Dendritic cell treated with granulocyte-macrophage colony-stimulating factor and Interleukin-4, amounts not matched to agents 40 ng/mL and 50 ng/mL, for 4 days (primary cell): Measurements from ENCODE around the gene KCTD7.
"Not testable (repeated sequence)": the region's sequence is repeated elsewhere in the genome, so short reads cannot be mapped to it uniquely, and the experiment has no call there.

Experiments
- H3K27ac Mint-ChIP-seq: one replicate; pipeline ENCODE4 v1.8.0; 2022; ENCODE audit warnings: mild to moderate bottlenecking, mixed read lengths
- H3K27me3 Mint-ChIP-seq: one replicate; pipeline ENCODE4 v1.8.0; 2022; ENCODE audit warnings: mild to moderate bottlenecking, mixed read lengths
- H3K36me3 Mint-ChIP-seq: one replicate; pipeline ENCODE4 v1.8.0; 2022; ENCODE audit warnings: low read depth, mixed read lengths
- H3K4me1 Mint-ChIP-seq: one replicate; pipeline ENCODE4 v1.8.0; 2022; ENCODE audit warnings: low read depth, mixed read lengths
- H3K4me3 Mint-ChIP-seq: one replicate; pipeline ENCODE4 v1.8.0; 2022; ENCODE audit warnings: mild to moderate bottlenecking, moderate library complexity, mixed read lengths
- H3K9me3 Mint-ChIP-seq: one replicate; pipeline ENCODE4 v1.8.0; 2022; ENCODE audit warnings: mixed read lengths
- intact Hi-C: fragments of 100-400 bp; cut with micrococcal nuclease; formaldehyde crosslinking; loops from one replicate; pipeline ENCODE4 v1.15.0; 2022

Gene KCTD7

DNA sequence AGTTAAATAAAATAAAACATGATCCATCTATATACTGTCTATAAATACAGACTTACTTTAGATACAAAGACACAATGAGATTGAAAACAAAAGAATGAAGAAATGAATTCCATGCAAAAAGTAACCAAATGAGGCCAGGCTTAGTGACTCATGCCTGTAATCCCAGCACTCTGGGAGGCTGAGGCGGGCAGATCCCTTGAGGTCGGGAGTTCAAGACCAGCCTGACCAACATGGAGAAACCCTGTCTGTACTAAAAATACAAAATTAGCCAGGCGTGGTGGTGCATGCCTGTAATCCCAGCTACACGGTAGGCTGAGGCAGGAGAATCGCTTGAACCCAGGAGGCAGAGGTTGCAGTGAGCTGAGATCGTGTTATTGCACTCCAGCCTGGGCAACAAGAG, 59.0 kb downstream of the KCTD7 start:
- H3K4me1 Mint-ChIP-seq, result peaks cover 30% of the 10 kb centered on the region
- not testable (repeated sequence) for H3K4me3 Mint-ChIP-seq, H3K27me3 Mint-ChIP-seq, H3K27ac Mint-ChIP-seq
- H3K9me3 Mint-ChIP-seq, result peaks cover 16% of the 10 kb centered on the region
- peaks cover 28% of the 10 kb centered on the region for H3K36me3 Mint-ChIP-seq
- intact Hi-C loops, result loop anchor here (10.0 kb wide), 1 partner anchor 133 kb away; no protein-coding TSS in a partner anchor

DNA sequence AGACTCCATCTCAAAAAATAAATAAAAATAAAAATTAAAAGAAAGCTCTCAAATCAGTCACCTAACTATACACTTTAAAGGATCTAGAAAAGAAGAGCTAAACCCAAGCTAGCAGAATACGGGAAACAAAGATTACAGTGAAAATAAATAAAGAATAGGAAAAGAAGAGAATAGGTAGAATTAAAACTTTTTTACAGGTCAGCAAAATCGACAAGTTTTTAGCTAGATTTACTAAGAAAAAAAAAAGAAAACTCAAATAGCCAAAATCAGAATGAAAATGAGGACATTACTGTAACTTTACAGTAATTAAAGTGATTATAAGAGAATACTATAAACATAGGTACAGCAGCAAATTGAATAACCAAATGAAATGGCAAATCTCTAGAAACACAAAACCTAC, 60.4 kb downstream of the KCTD7 start:
- intact Hi-C loops, result loop anchor here (10.0 kb wide), 1 partner anchor 134 kb away; no protein-coding TSS in a partner anchor
- H3K36me3 Mint-ChIP-seq, result peaks cover 42% of the 10 kb centered on the region
- H3K27ac Mint-ChIP-seq, result no peak overlapping the region
- H3K4me3 Mint-ChIP-seq, result no peak overlapping the region
- peaks cover 16% of the 10 kb centered on the region for H3K9me3 Mint-ChIP-seq
- peaks cover 22% of the 10 kb centered on the region for H3K4me1 Mint-ChIP-seq
- H3K27me3 Mint-ChIP-seq, result no peaks in the 10 kb centered on the region

DNA sequence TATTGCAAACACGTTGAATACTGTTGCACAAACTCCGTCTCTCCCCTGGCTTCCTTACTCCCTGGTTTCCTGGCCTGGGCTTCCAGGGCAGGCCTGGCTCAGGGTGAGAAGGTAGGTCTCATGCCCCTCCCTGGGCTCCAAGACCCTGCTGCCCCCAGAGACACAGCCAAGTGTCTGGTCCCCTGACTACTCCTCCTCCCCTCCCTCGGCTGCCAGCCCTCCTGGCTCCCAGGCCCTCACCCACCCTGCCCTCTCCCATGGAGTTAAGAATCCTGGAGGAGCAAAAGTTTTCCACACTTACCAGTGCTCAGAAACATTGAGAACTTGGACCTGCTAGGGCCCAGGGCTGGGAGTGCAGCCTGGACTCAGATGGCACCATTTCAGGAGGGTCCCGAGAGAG, 64.7 kb downstream of the KCTD7 start:
- Mint-ChIP-seq H3K9me3 (peaks cover 2% of the 10 kb centered on the region), H3K36me3 (peaks cover 37% of the 10 kb centered on the region), H3K4me1 (peaks cover 8% of the 10 kb centered on the region), H3K27me3 (no peaks in the 10 kb centered on the region), H3K27ac (peak overlapping the region; percentile 17), H3K4me3 (no peak overlapping the region)
- intact Hi-C loops, result no loop called here
